ENCODE measurements around the gene TGFB1. TPM values are rescaled to one million over a fixed set of nuclear protein-coding genes. Genes with fewer than 3 reads are reported as not detected.
"Not testable (repeated sequence)": the region's sequence is repeated elsewhere in the genome, so short reads cannot be mapped to it uniquely, and the experiment has no call there.

TGFB1 gene
- total RNA-seq, 1 experiment from 2014 or later = 15.4 TPM

DNA sequence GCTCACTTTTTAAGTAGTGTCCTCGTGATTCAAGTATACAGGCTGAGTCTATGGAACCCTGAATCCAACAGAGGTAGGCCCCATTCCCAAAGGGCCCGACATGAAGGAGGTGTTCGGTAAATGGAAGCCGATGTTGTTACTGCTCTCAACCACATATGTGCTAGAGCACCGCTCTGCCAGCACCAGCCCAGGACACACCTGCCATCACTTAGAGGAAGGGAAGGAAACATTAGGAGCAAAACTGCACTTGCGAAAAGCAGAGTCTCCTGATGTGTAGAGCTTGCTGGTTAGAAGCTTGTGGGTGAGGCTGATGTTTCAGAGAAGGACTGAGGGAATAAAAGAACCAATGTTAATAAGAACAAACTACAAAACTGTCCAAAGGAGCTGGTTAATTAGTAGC is 53.2 kb downstream of the TGFB1 start:
- DNase-seq (ENCODE audit: low spot score) = no peak

DNA sequence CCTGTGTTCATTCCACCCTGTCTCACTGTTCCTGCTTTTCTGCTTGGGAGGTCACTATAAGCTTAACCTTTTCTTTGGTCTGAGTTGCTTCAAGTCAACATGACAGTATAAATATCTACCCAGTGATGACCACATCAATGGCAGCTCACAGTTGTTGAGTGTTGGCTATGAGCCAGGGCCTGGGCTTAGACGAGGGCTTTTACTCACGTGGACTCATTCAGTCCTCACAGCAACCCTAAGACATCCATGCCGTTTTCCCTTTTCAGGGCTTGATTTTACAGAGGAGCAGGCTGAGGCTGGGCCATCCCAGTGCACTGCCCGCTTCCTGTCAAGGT is 54.0 kb downstream of the TGFB1 start:
- no peak for DNase-seq (ENCODE audit: low spot score)

DNA sequence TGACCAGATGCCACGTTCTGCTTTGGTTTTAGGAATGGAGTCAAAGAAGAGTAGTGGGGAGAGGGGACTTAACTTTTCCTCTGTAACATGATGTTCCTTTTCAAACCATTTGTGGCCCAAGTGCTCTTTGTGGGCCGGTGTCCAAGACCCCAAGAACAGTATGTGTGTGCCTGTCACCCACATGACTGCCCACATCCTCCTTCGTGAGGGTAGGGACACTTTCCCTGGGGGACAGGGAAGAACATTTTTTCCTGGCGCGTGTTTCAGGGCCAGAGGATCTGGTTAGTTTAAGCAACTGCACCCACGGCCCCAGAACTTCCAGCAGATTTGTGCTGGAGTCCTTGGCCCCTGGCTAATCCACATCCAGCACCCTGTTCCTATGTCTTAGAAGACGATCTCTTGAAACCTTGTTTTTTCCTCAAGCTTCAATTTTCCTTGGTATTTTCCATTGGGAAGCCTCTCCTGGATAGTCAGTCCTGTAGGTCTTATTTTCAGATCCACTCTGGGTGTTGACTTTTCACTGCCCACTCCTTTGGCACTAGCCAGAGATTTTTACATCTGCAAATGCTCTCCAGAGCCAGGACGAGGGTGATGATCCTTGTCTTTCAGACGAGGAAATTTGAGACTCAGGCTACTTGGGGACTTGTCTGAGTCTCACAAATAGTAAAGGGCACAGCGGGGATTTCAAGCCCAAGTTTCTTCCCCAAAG is 54.5 kb downstream of the TGFB1 start:
- DNase-seq (ENCODE audit: low spot score) = no peak

DNA sequence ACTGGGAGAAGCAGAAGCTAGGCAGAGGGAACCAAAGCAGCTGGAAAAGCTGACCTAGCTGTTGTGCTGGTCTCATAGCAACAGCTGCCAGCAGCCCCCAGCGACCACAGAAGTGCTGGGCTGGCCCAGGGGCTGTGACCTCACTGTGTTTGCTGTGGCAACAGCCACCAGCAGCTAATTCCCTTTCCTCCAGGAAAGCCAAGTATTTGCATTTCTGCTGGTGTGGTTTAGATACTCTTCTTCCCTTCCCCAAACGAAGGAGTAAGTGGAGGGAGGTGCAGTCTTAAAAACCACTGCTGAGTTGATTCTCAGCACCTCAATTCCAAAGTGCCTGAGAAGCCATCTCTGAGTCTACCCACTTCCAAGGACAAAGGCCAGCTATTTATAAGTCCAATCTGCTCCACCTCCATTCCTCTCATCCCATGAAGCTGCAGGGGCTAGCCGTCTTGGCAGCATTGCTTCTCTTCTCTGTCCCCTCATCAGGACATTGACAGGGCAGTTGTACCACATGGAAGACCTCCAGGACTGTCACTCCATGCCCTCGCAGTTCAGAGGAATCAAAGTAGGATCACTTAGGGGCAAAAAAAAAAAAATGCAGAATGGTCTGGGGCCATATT is 55.3 kb downstream of the TGFB1 start:
- no peak for DNase-seq (ENCODE audit: low spot score)

DNA sequence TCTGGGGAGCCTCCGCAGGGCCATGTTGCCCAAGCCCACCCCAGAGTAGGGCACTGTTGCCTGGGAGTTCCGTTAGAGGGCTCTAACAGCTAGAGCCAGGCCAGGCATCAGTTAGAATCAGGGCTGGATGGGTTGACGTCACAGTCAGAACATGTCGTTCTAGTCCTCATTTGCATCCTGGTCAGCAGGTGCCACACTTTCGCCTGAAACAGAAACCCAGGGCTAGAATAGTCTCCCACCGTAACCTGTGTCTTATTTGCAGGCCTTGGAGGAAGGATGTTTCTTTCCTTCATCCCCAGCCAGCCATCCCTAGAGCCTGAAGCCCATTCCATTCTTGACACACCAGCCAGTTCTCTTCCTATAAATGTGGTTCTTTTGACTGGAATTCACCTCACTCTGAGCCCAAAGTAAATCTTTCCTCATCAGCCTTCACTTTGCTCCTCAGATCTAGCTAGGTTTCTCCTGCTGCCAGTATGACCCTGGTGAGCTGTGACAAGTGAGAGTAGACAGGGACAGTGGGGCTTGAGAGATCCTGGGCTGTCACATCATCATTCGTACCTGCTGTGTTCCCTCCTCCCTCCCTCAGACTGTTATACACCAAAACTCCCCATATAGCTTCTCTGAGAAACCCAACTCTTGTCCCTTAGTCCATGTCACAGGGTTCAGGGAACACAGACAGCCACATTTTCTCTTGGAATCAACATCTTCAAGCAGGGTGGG is 55.9 kb downstream of the TGFB1 start:
- no peak for DNase-seq (ENCODE audit: low spot score)

DNA sequence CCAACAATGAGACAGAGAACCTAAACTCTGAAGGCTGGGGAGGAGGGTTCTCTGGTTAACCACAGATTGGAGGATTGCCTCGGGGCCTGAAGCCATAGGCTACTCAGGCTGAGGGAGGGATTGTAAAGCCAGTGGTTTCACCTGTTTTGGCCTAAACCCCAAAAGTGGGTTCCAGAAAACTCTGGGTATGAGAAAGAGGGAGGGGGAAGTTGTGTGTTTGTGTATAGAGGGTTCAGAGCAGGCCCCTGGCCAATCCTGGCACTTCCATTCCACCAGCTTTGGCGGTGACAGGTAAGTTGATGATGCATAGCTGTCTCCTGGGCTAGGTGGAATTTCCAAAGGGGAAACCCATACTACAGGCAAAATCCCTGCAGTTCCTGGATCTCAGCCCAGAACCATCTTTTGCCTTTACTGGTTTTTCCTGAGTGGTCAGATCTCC is 57.3 kb downstream of the TGFB1 start:
- DNase-seq (ENCODE audit: low spot score) = no peak

DNA sequence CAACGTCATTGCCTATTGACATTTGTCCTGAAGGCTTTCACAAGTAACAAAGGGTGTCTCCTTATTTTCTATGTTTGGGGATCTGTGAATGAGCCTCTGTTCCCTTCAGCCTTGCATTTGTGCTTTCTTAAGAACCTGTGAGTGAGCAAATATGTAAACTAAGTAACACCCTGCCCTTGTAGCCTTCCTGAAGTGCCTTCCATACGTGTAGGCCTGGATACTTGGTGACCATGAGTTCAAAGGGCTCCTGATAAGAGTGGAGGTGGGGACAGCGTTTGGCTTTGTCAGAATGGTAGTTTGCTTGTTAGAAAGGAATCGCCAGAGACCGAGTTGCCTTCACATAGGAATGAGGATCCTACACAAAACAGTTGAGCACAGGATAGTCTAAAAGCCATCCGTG is 58.2 kb downstream of the TGFB1 start:
- no peak for DNase-seq (ENCODE audit: low spot score)

DNA sequence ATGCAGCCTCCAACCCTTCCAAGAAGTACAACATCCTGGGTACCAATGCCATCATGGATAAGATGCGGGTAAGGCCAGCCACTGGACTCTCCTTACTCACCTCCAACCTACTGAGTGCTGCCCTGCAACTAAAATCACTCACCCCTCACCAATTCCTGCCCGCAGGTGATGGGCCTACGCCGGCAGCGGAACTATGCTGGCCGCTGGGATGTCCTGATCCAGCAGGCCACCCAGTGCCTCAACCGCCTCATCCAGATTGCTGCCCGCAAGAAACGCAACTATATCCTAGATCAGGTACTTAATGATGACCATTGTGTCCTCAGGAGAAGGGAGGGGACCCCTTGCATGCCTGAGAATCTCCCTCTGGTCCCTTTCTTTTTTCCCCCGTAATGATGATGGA is 59.3 kb downstream of the TGFB1 start:
- no peak for DNase-seq (ENCODE audit: low spot score)

DNA sequence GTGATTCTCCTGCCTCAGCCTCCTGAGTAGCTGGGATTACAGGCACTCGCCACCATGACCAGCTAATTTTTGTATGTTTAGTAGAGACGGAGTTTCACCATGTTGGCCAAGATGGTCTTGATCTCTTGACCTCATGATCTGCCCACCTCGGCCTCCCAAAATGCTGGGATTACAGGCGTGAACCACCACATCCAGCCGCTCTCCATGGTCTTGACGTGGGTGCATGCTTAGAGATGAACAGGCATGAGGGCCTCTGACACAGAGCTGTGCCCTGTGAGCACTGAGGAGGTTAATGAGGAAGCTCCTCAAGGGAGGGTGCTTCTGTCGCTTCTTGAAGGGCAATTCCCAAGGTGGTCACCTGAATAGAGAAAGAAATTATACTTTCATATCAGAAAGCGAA is 63.9 kb downstream of the TGFB1 start:
- DNase-seq (ENCODE audit: low spot score) = not testable (repeated sequence)

DNA sequence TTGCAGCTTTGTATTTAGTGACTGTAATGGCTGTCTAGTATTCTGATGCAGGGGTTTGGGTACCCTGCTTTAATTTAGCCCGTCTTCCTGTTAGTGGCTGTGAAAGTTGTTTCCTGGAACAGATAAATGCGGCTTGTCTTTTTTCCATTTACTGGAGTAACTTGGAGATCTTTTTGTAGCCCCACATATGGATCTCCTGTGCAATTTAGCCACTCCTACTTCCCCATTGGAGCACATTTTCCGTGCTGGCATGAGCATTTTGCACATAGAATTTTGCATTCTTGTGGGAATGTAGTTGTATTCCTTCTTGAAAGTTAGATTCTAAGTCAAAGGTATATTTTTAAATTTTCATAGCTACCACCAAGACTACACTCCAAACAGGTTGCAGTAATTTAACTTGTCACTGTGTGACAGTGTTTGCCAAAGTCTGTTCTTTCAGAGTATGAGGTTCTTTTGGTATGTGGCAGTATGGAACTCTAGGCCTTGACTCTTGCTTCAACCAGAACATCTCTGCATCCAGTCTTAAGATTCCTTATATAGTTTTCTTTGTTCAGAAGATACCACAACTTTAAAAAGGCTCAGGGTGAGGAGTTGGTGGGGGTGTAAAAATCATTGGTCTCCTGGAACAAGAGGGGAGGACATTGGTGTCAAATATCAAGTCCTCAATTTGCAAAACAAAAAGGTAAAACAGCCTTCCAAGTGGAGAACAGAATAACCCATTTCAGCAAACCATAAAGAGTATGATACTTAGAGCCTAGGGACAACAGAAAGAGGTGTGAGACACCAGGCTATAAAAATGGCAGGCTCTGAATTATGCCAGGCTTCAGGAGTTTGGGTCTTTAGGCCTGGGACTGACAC is 64.8 kb downstream of the TGFB1 start:
- no peak for DNase-seq (ENCODE audit: low spot score)

Other genes with a start within 250 kb of the TGFB1 start
- gene CYP2F1, start 239.5 kb downstream of the TGFB1 start, total RNA-seq (2014; rRNA removed; shearing (Covaris generic)) = not detected in 2 replicates
- gene CYP2S1, start 160.7 kb downstream of the TGFB1 start, total RNA-seq (2014; rRNA removed; shearing (Covaris generic)) = 3.0 and 4.1 TPM in 2 replicates
- gene AXL, start 134.7 kb downstream of the TGFB1 start, total RNA-seq (2014; rRNA removed; shearing (Covaris generic)) = 97.8 and 105 TPM in 2 replicates
- 70.9 and 82.4 TPM in 2 replicates for gene HNRNPUL1, start 89.5 kb downstream of the TGFB1 start, total RNA-seq (2014; rRNA removed; shearing (Covaris generic))
- gene CCDC97, start 43.8 kb downstream of the TGFB1 start, total RNA-seq (2014; rRNA removed; shearing (Covaris generic)) = 4.6 and 7.8 TPM in 2 replicates
- 7.5 and 9.3 TPM in 2 replicates for gene B9D2, start 10.2 kb upstream of the TGFB1 start, total RNA-seq (2014; rRNA removed; shearing (Covaris generic))
- 0.08 and 0.97 TPM in 2 replicates for gene TMEM91, start 22.6 kb upstream of the TGFB1 start, total RNA-seq (2014; rRNA removed; shearing (Covaris generic))
- 28.5 and 28.9 TPM in 2 replicates for gene EXOSC5, start 43.4 kb upstream of the TGFB1 start, total RNA-seq (2014; rRNA removed; shearing (Covaris generic))
- gene BCKDHA, start 43.9 kb upstream of the TGFB1 start, total RNA-seq (2014; rRNA removed; shearing (Covaris generic)) = 32.6 and 47.7 TPM in 2 replicates
- gene B3GNT8, start 73.5 kb upstream of the TGFB1 start, total RNA-seq (2014; rRNA removed; shearing (Covaris generic)) = not detected in 2 replicates
- 36.7 and 52.1 TPM in 2 replicates for gene DMAC2, start 86.0 kb upstream of the TGFB1 start, total RNA-seq (2014; rRNA removed; shearing (Covaris generic))
- gene ERICH4, start 89.2 kb upstream of the TGFB1 start, total RNA-seq (2014; rRNA removed; shearing (Covaris generic)) = not detected in 2 replicates
- gene CEACAM21, start 222.2 kb upstream of the TGFB1 start, total RNA-seq (2014; rRNA removed; shearing (Covaris generic)) = 0.14 TPM in 1 of 2 replicates, not detected in the other

Data from H4 (cell line).